ENCODE measurements around the gene RNU1-1.
"Not testable (repeated sequence)": the region's sequence is repeated elsewhere in the genome, so short reads cannot be mapped to it uniquely, and the experiment has no call there.

The RNU1-1 gene

DNA sequence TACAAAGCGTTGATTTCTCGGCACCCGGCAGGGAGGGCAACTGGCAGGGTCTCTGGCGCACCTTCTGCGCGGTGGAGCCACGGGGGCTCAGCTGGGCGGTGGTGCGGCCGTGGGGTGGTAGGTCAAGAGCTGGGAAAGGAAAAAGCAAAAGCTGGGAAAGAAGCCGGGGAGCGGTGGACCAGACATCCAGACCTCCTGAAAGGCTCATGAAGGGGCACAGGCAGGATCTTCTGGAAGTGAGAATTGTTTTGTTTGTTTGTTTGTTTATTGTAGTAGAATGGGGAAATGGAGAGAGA is 7.2 kb upstream of the RNU1-1 start:
- DNase-seq: no peak

DNA sequence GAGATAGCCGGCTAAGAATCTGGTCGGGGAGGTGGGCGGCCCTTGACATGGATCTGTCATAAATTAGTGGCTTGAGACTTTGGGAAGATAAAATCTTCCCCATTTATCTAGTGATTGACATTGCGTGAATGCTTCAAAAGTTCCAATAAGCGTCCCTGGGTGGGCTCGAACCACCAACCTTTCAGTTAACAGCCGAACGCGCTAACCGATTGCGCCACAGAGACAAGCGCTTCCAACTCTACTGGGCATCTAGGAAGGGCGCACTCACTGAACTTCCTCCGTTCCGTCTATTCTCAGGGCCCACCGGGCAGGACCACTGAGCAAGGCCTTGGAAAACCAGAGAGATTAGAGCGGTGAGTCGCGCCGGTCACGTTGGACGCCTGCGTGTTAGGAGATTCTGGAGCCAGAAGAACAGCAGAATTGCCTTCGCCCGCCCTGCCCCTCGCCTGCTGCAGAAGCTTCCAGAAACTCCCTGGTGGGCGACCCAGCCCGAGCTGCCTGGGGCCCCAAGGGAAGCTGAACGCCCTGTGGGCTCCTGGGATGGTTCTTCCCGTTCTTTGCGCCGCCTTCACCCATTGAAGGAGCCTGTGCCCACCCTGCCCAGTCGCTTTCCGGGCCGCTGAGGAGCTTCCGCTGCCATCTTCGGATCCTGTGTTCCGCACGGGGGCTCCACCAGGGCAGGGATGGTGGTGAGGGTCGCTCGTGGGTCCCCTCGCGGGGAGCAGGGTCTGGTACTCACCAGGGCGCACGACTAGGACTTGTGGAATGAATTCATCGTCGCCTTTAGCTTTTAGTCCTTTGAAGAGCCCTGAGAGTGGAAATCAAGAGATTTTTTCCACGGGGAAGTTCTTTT is 6.6 kb upstream of the RNU1-1 start:
- DNase-seq: peak; percentile 16

- not testable (repeated sequence) for DNase-seq
Measured at GRCh38 chr1:16519255-16519951, 5.3 kb upstream of the RNU1-1 start.

GRCh38 chr1:16518913-16519254 is 4.8 kb upstream of the RNU1-1 start:
- DNase-seq: not testable (repeated sequence)

DNA sequence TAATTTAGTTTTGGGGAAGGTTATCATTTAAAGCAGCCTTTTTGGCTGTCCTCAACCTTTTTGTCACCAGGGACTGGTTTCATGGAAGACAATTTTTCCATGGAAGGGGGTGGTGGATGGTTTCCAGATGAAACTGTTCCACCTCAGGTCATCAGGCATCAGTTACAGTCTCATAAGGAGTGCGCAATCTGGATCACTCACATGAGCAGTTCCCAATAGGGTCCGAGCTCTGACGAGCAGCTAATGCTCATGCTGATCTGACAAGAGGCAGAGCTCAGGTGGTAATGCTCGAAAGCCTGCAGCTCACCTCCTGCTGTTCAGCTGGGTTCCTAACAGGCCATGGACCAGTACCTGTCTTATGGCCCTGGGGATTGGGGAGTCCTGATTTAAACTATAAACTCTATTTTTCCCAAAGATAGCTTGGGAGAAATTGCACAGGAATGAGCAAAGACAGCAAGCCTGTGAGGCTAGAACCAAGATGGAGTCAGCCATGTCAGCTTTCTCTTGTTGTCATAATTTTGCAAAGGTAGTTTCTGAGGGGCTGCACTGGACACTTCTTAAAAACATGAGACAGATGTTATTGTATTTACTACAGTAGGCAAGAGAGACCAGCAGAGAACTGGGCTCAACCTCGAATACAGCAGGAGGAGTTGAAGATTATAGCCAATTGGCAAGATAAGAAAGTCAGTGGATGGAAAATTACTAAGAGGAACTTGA is 2.8 kb upstream of the RNU1-1 start:
- not testable (repeated sequence) for DNase-seq

DNA sequence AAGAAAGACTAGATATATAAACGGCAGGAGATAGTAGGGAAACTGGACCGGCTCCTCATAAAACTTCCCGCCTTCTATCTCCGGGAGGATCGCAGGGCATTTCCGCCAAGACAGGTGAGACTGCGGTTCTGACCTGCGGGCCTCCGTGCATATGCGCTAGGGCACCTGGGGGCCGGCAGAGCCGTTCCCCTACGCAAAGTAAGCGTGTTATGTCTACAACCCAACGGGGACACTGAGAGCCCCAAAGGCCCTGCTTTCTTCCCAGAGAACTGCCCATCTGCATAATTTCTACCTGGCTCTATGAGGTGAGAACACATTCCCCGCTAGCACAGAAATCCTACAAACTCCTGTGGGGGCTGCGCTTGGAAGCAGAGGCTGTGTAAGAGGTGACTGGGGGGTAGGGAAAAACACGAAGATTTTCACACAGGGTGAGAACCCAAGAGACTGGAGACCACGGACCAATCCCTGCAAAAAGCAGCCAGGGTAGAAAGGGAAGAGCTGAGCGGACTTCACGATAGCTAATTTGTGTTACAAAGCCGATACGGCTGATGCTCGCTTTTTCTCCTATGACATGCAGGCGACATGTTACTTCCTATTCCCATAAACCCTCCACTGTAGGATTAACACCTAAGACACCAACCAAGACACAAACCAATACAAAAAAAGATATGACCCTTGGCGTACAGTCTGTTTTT is 526 bp downstream of the RNU1-1 start:
- DNase-seq: peak; percentile 75

DNA sequence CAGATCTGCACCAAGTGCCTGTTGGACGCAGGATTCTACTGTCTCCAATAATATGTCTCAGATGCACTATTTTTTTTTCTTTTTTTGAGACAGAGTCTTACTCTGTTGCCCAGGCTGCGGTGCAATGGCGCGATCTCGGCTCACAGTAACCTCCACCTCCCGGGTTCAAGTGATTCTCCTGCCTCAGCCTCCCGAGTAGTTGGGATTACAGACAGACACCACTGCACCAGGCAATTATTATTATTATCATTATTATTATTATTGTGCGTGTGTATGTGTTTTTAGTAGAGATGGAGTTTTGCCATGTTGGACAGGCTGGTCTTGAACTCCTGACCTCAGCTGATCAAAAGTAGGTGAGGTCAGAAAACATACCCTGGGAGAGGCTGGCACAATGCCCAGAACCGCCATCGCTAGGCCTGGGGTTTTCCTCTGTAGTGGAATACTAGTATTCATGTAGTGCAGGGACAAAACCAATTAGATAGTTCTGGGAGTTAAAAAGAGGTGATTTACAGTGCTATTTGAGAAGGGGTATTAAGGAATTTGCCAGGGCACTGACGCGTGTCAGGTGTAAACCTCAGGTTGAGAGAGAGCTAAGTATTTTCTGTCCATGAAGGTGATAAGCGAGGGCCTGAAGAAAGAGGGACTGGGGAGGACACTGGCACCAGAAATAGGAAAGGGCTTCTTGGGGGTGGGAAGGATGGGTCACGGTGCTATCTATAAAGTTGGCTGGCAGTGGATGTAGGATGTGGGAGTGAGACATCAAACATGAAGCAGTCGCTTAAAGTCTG is 1.3 kb downstream of the RNU1-1 start:
- DNase-seq: peak; percentile 36

GRCh38 chr1:16511926-16512325 is 2.2 kb downstream of the RNU1-1 start:
- not testable (repeated sequence) for DNase-seq

DNA sequence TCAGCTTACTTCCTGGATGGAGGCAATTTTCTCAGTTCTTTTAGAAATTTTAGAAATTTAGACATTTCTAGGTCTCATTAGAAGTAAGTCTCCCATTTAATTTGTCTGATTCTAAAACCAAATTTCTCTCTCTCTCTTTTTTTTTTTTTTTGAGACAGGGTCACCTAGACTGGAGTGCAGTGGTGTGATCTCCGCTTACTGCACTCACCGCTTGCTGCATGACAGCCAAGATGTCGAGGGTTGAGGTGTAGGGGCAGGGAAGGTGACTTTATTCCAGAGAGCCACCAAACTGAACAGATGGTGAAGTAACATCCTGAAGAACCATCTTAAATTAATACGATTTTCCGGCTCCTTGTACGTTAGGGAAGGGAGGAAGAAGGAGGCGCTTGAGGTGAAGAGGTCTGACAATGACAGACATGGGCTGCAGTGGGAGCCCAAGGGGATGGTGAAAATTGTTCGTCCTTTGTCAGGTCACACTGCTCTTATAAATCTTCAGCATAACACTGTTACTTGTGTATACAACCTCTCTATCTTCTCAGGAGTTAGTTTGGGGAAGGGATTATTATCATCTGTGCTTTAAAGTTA is 5.1 kb downstream of the RNU1-1 start:
- DNase-seq: peak; percentile 33

GRCh38 chr1:16506364-16507136 is 7.5 kb downstream of the RNU1-1 start:
- not testable (repeated sequence) for DNase-seq

GRCh38 chr1:16505870-16506269 is 8.2 kb downstream of the RNU1-1 start:
- not testable (repeated sequence) for DNase-seq

- DNase-seq: no peak
Measured at GRCh38 chr1:16503494-16503893, 10.6 kb downstream of the RNU1-1 start.

- DNase-seq: not testable (repeated sequence)
Measured at GRCh38 chr1:16501446-16501845, 12.6 kb downstream of the RNU1-1 start.

- DNase-seq: not testable (repeated sequence)
Measured at GRCh38 chr1:16500975-16501374, 13.1 kb downstream of the RNU1-1 start.

DNA sequence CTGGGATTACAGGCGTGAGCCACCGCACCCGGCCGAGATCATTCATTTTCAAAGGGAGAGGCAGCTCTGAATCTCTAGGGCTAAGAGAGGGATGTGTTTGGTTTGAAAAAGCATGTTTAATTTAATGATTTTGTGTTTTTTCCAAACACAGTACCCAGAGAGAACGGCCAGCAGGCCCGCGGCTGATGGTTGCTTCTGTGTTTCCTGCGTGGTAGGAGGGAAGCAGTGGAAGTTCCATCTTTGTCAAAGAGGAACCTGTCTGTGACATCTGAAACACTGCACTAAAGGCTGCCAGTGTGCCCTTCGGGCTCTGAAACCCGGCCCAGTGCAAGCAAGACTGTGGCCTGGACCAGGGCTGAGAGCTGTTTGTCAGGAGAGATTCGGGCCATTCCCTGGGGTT is 13.6 kb downstream of the RNU1-1 start:
- DNase-seq: not testable (repeated sequence)

GRCh38 chr1:16498573-16499413 is 15.3 kb downstream of the RNU1-1 start:
- peak; percentile 91 for DNase-seq

GRCh38 chr1:16498047-16498446 is 16.0 kb downstream of the RNU1-1 start:
- DNase-seq: not testable (repeated sequence)

- not testable (repeated sequence) for DNase-seq
Measured at GRCh38 chr1:16497474-16497904, 16.6 kb downstream of the RNU1-1 start.

GRCh38 chr1:16493731-16494130 is 20.4 kb downstream of the RNU1-1 start:
- DNase-seq: not testable (repeated sequence)

DNA sequence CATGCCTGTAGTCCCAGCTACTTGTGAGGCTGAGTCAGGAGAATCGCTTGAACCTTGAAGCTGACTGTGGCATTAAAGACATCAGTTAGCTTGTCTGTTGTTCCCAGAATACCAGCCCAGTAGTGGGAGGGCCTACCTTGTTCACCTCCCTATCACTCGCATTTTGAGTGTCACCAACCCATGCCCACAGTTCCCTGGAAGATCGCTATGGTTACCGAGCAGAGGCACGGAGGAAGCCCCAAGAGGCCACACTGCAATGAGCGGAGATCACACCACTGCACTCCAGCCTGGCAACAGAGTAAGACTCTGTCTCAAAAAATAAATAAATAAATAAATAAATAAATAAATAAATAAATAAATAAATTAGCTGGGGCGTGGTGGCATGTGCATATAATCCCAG is 21.1 kb downstream of the RNU1-1 start:
- peak; percentile 42 for DNase-seq
